H1 (cell line): Measurements from ENCODE around the gene FXR2. TPM values are rescaled to one million over a fixed set of nuclear protein-coding genes. Genes with fewer than 3 reads are reported as not detected.

Experiments used
- CTCF ChIA-PET: fragments of 300-600 bp; sonication (Branson Sonifier 250); formaldehyde crosslinking; loops from one replicate; lab custom pipeline; 2021; ENCODE audit not compliant: partially characterized antibody; lab: Charles Lee
- POLR2A ChIA-PET: fragments of 300-600 bp; sonication (Branson Sonifier 250); formaldehyde crosslinking; loops from one replicate; lab custom pipeline; 2021; ENCODE audit warnings: inconsistent platforms; ENCODE audit not compliant: partially characterized antibody; lab: Charles Lee
- DNase-seq, 2 experiments: peaks; one replicate each; pipeline versions ENCODE4 v3.0.0 to v3.0.0-alpha.2; 2010 to 2022; ENCODE audit warnings: low spot score in 2 of 2, low read depth in 1 of 2, mixed read lengths in 1 of 2
- FAIRE-seq: peaks from 2 replicates; lab custom pipeline; 2011; peaks lifted over from hg19 to GRCh38; lab: Jason Lieb, UNC
- H2AFZ ChIP-seq: 2 replicates; pipeline ENCODE4 v1.8.1; 2012; ENCODE audit warnings: low read length, inconsistent platforms
- H2AK5ac ChIP-seq: 2 replicates; pipeline ENCODE4 v1.6.1; 2013; ENCODE audit warnings: low read depth, low read length
- H2BK120ac ChIP-seq: replicated peaks from 2 replicates; pipeline ENCODE3; 2013; ENCODE audit warnings: low read depth, low read length, inconsistent platforms
- H2BK12ac ChIP-seq: 2 replicates; pipeline ENCODE4 v1.6.1; 2013; ENCODE audit warnings: low read depth, low read length
- H2BK15ac ChIP-seq: 2 replicates; pipeline ENCODE4 v1.6.1; 2013; ENCODE audit warnings: low read length
- H2BK20ac ChIP-seq: 2 replicates; pipeline ENCODE4 v1.6.1; 2013; ENCODE audit warnings: low read length
- H2BK5ac ChIP-seq: 2 replicates; pipeline ENCODE4 v1.6.1; 2013; ENCODE audit warnings: low read depth, low read length
- H3K14ac ChIP-seq: 2 replicates; pipeline ENCODE4 v1.6.1; 2013; ENCODE audit warnings: inconsistent platforms; ENCODE audit not compliant: insufficient read length
- H3K18ac ChIP-seq: 2 replicates; pipeline ENCODE4 v1.6.1; 2013; ENCODE audit warnings: low read length; ENCODE audit errors: extremely low read depth
- H3K23ac ChIP-seq: 2 replicates; pipeline ENCODE4 v1.6.1; 2013; ENCODE audit warnings: inconsistent platforms; ENCODE audit not compliant: insufficient read length
- H3K23me2 ChIP-seq: 2 replicates; pipeline ENCODE4 v1.6.1; 2013; ENCODE audit warnings: low read depth, low read length
- H3K27ac ChIP-seq: 2 replicates; pipeline ENCODE4 v1.6.1; 2011; ENCODE audit warnings: low read depth, low read length, inconsistent platforms
- H3K27me3 ChIP-seq, 4 experiments: replicated peaks in 1 of 4; 1 replicate in 1 of 4; 2 replicates in 3 of 4; pipeline versions ENCODE4 v1.6.1 to v1.8.1; 2011 to 2013; ENCODE audit warnings: low read length in 3 of 4, mild to moderate bottlenecking in 3 of 4, inconsistent platforms in 2 of 4, mixed read lengths in 2 of 4, moderate library complexity in 1 of 4; ENCODE audit not compliant: control insufficient read depth in 3 of 4, insufficient read depth in 3 of 4; ENCODE audit errors: extremely low read depth in 1 of 4
- H3K36me3 ChIP-seq, 4 experiments: 2 replicates each; pipeline versions ENCODE4 v1.6.1 to v1.8.1; 2011 to 2013; ENCODE audit warnings: mild to moderate bottlenecking in 4 of 4, low read length in 3 of 4, moderate library complexity in 2 of 4, control low read depth in 1 of 4, inconsistent platforms in 1 of 4; ENCODE audit not compliant: insufficient read depth in 4 of 4, control insufficient read depth in 2 of 4
- H3K4ac ChIP-seq: replicated peaks from 2 replicates; pipeline ENCODE3; 2013; ENCODE audit warnings: low read length, low read depth, mixed read lengths, inconsistent platforms; ENCODE audit not compliant: insufficient read length
- H3K4me1 ChIP-seq, 4 experiments: replicated peaks in 1 of 4; 1 replicate in 1 of 4; 2 replicates in 3 of 4; pipeline versions ENCODE4 v1.6.1 to v1.8.1; 2011 to 2013; ENCODE audit warnings: low read length in 3 of 4, inconsistent platforms in 2 of 4, mixed read lengths in 1 of 4; ENCODE audit not compliant: insufficient read depth in 4 of 4, control insufficient read depth in 3 of 4
- H3K4me2 ChIP-seq, 2 experiments: 2 replicates each; pipeline versions ENCODE4 v1.6.1 to v1.8.1; 2011 to 2013; ENCODE audit warnings: low read depth in 2 of 2, low read length in 2 of 2, control low read depth in 1 of 2, inconsistent platforms in 1 of 2, mild to moderate bottlenecking in 1 of 2; ENCODE audit not compliant: insufficient read depth in 1 of 2
- H3K4me3 ChIP-seq, 4 experiments: fragments of 200-600, 300-600 bp in 1 of 4; sonication (generic), shearing (Covaris generic), sonication (Bioruptor Twin) in 1 of 4; 2 replicates each; pipeline versions ENCODE4 v1.5.1 to v1.8.1; 2011 to 2016; ENCODE audit warnings: low read length in 4 of 4, low read depth in 3 of 4, control low read depth in 2 of 4, inconsistent platforms in 2 of 4, mild to moderate bottlenecking in 2 of 4, mixed read lengths in 1 of 4, moderate library complexity in 1 of 4; ENCODE audit not compliant: insufficient read depth in 2 of 4; ENCODE audit errors: extremely low read depth in 1 of 4
- H3K56ac ChIP-seq: replicated peaks from 2 replicates; pipeline ENCODE3; 2013; ENCODE audit warnings: low read depth, mild to moderate bottlenecking, mixed read lengths, low read length, inconsistent platforms; ENCODE audit not compliant: insufficient read length
- H3K79me1 ChIP-seq: 2 replicates; pipeline ENCODE4 v1.6.1; 2013; ENCODE audit warnings: low read depth, low read length, control low read depth
- H3K79me2 ChIP-seq, 2 experiments: 2 replicates each; pipeline versions ENCODE4 v1.6.1 to v1.8.1; 2012 to 2013; ENCODE audit warnings: low read length in 2 of 2, mild to moderate bottlenecking in 2 of 2, inconsistent platforms in 1 of 2; ENCODE audit not compliant: insufficient read depth in 2 of 2, control insufficient read depth in 1 of 2
- H3K9ac ChIP-seq, 4 experiments: replicated peaks in 1 of 4; 1 replicate in 1 of 4; 2 replicates in 3 of 4; pipeline versions ENCODE4 v1.6.1 to v1.8.1; 2011 to 2013; ENCODE audit warnings: low read depth in 3 of 4, low read length in 3 of 4, control low read depth in 2 of 4, mild to moderate bottlenecking in 2 of 4, moderate library complexity in 2 of 4, inconsistent platforms in 1 of 4; ENCODE audit errors: extremely low read depth in 1 of 4
- H3K9me3 ChIP-seq, 2 experiments: 2 replicates each; pipeline versions ENCODE4 v1.6.1 to v1.8.1; 2012 to 2013; ENCODE audit warnings: mild to moderate bottlenecking in 2 of 2, moderate library complexity in 2 of 2, control low read depth in 1 of 2, inconsistent platforms in 1 of 2, low read depth in 1 of 2, low read length in 1 of 2, mixed read lengths in 1 of 2; ENCODE audit not compliant: insufficient read depth in 2 of 2
- H4K20me1 ChIP-seq, 2 experiments: replicated peaks in 1 of 2; 2 replicates each; pipeline versions ENCODE3 to v1.8.1; 2011 to 2013; ENCODE audit warnings: inconsistent platforms in 2 of 2, low read length in 2 of 2, mild to moderate bottlenecking in 1 of 2; ENCODE audit not compliant: insufficient read depth in 2 of 2, control insufficient read depth in 1 of 2
- H4K5ac ChIP-seq: 2 replicates; pipeline ENCODE4 v1.6.1; 2013; ENCODE audit warnings: low read length, low read depth, mixed read lengths, inconsistent platforms; ENCODE audit not compliant: insufficient read length
- H4K8ac ChIP-seq: 2 replicates; pipeline ENCODE4 v1.8.0; 2013; ENCODE audit warnings: mild to moderate bottlenecking, moderate library complexity, low read length, inconsistent platforms; ENCODE audit not compliant: insufficient read depth; ENCODE audit errors: extremely low read depth
- H4K91ac ChIP-seq: replicated peaks from 2 replicates; pipeline ENCODE3; 2013; ENCODE audit warnings: low read length, mixed read lengths, inconsistent platforms; ENCODE audit not compliant: insufficient read length
- CHD1 ChIP-seq: IDR thresholded peaks from 2 replicates; pipeline ENCODE4 v1.6.1; 2012; ENCODE audit warnings: low read depth, low read length, improper control_type of control experiment
- FOSL1 ChIP-seq: IDR thresholded peaks from 2 replicates; pipeline ENCODE4 v1.6.1; 2011; ENCODE audit warnings: mild to moderate bottlenecking, low read depth, low read length, moderate library complexity; ENCODE audit not compliant: insufficient read depth
- POLR2A ChIP-seq, 2 experiments: IDR thresholded peaks; 1 replicate in 1 of 2; 2 replicates in 1 of 2; pipeline ENCODE4 v1.6.1; 2011; ENCODE audit warnings: low read depth in 2 of 2, low read length in 2 of 2, mild to moderate bottlenecking in 2 of 2; ENCODE audit errors: control extremely low read depth in 1 of 2
- POLR2AphosphoS5 ChIP-seq: IDR thresholded peaks from 2 replicates; pipeline ENCODE4 v1.6.1; 2011; ENCODE audit warnings: low read depth, low read length
- POU5F1 ChIP-seq: IDR thresholded peaks from 2 replicates; pipeline ENCODE4 v1.6.1; 2011; ENCODE audit warnings: low read depth, mild to moderate bottlenecking, low read length, moderate library complexity
- SIRT6 ChIP-seq: IDR thresholded peaks from one replicate; pipeline ENCODE4 v1.7.1; 2012; ENCODE audit warnings: low read length, inconsistent platforms
- WGBS, 2 experiments: shearing (Covaris generic) in 1 of 2; methylation state at CpG; one replicate each; pipeline versions ENCODE4 v1.1.6 to v1.1.7; 2013 to 2015; ENCODE audit warnings: low lambda C conversion rate in 2 of 2, mixed read lengths in 2 of 2, inconsistent platforms in 1 of 2, low coverage in 1 of 2, missing lambda C conversion rate in 1 of 2; ENCODE audit not compliant: insufficient replicate concordance in 2 of 2, insufficient coverage in 1 of 2, insufficient read length in 1 of 2; ENCODE audit errors: extremely low coverage in 1 of 2, missing lambda C conversion rate in 1 of 2; 5-methylcytosine and 5-hydroxymethylcytosine counted together
- polyA plus RNA-seq, 7 experiments: library from polyadenylated mRNA; depleted of rRNA in 3 of 7; stranded (reverse) in 5 of 7; unstranded in 2 of 7; fragments of >200 nt in 5 of 7; fragments of 200-250 nt in 2 of 7; gene quantifications; 1 replicate in 5 of 7; 2 replicates in 1 of 7; 4 replicates in 1 of 7; pipeline versions ENCODE4 v1.2.1 to v1.2.3, GENCODE V29; 2011 to 2013; ENCODE audit warnings: missing spikeins in 2 of 7, mixed read lengths in 2 of 7
- total RNA-seq: library from RNA; stranded (reverse); fragmentation: NEBNext Ultra II Directional; extraction: Animal tissue kit (Norgen Biotek cat#: 25700); gene quantifications from 2 replicates; pipeline ENCODE4 v1.2.1, GENCODE V29; 2021

The FXR2 gene
- total and polyA plus RNA-seq, 2 of the 8 experiments (the other 6 are each of a cell fraction or from before 2014, with no cell fraction given), result 26.2 to 44.0 TPM

GRCh38 chr17:7544911-7545310 lies 69.8 kb downstream of the FXR2 start:
- no peak for FAIRE-seq
- no peak for DNase-seq
- Histone ChIP-seq H2AFZ (no peak overlapping the region), H3K4ac (no peak overlapping the region), H3K79me1 (no peaks in the 10 kb centered on the region), H3K23me2 (peaks cover 6% of the 10 kb centered on the region; the same call in 1 of the 2 replicates), H3K18ac (no peak overlapping the region), H2BK5ac (no peak overlapping the region), H2AK5ac (no peak overlapping the region), H4K91ac (no peak overlapping the region), H2BK120ac (no peak overlapping the region), H2BK15ac (no peak overlapping the region), H3K14ac (no peak overlapping the region), H3K27ac (no peak overlapping the region), H3K4me2 (no peak overlapping the region), H2BK12ac (no peak overlapping the region), H4K8ac (no peak overlapping the region), H4K5ac (no peak overlapping the region), H3K4me3 (no peak overlapping the region), H4K20me1 (peaks cover 0 to 5% of the 10 kb centered on the region in 2 experiments), H3K9ac (no peak overlapping the region), H3K27me3 (peaks cover 0 to 5% (median 3%) of the 10 kb centered on the region in 4 experiments; a peak in 4 of 7 replicates), H2BK20ac (no peak overlapping the region), H3K56ac (no peak overlapping the region), H3K79me2 (no peaks in the 10 kb centered on the region), H3K23ac (no peak overlapping the region), H3K9me3 (no peaks in the 10 kb centered on the region), H3K4me1 (peaks cover 0 to 4% (median 3%) of the 10 kb centered on the region in 4 experiments; a peak in 2 of 7 replicates), H3K36me3 (no peaks in the 10 kb centered on the region)
- ChIA-PET POLR2A (interaction anchor here (37.5 kb wide), 1 partner anchor 37 kb away, joined by 1144 read pairs; the partner anchor contains the start of genes CD68, MPDU1 and SOX15), CTCF (interaction anchor here (0.9 to 2.2 kb wide), 2 partner anchors 16 to 36 kb away, joined by 3 to 13 read pairs; no protein-coding TSS in a partner anchor)
- 71% methylated on average over 6 of the region's 6 CpGs; no CpG with 5 or more reads in 1 of the 2 experiments for WGBS, 2 experiments
- no peak for TF ChIP-seq SIRT6
- no peak for TF ChIP-seq POLR2AphosphoS5
- TF ChIP-seq CHD1, result no peak
- TF ChIP-seq POU5F1, result no peak
- TF ChIP-seq FOSL1, result no peak
- no peak for TF ChIP-seq POLR2A (IDR thresholded peaks at IDR 0.05; ENCODE audit: control extremely low read depth in 1 of 2, low read depth in 2 of 2, low read length in 2 of 2)
